HCT116 (cell line): ENCODE data around the gene WDPCP. TPM values are rescaled to one million over a fixed set of nuclear protein-coding genes. Genes with fewer than 3 reads are reported as not detected.

Source experiments
- ATAC-seq: fragments of 200-7000 bp; cut with Tn5 transposase; 2 replicates; pipeline ENCODE4 v1.9.1; 2020; ENCODE audit warnings: mild to moderate bottlenecking, moderate library complexity
- BruUV-seq: library from RNA; stranded (reverse); fragments of 400-500 nt; replicated peaks from 2 replicates; lab custom pipeline; 2021; lab: Mats Ljungman, UMichigan
- CTCF ChIA-PET: fragments of 300-600 bp; sonication (Branson Sonifier 250); formaldehyde crosslinking; loops from one replicate; lab custom pipeline; 2021; ENCODE audit warnings: antibody characterized with exemption; lab: Charles Lee
- POLR2A ChIA-PET: fragments of 300-600, 350-600 bp; sonication (Branson Sonifier 250); formaldehyde crosslinking; loops from one replicate; lab custom pipeline; 2021; ENCODE audit warnings: antibody characterized with exemption; lab: Charles Lee
- RAD21 ChIA-PET, 2 experiments: fragments of 300-600 bp; sonication (Branson Sonifier 250); formaldehyde crosslinking; loops; one replicate each; lab custom pipeline; 2023; ENCODE audit warnings: low total read pairs in 2 of 2; ENCODE audit not compliant: uncharacterized antibody in 2 of 2, unreplicated experiment in 2 of 2, low non-redundant PET in 1 of 2; lab: Charles Lee
- DNase-seq: peaks from one replicate; pipeline ENCODE4 v3.0.0-alpha.2; 2010; ENCODE audit warnings: low read depth, low spot score
- H2AFZ ChIP-seq: fragments of 200-600 bp; shearing (Covaris generic), sonication (generic); 2 replicates; pipeline ENCODE4 v1.6.1; 2017; ENCODE audit warnings: low read depth, mixed run types, mixed read lengths, antibody characterized with exemption, low read length; ENCODE audit not compliant: poor library complexity, severe bottlenecking
- H3K27ac ChIP-seq: 2 replicates; pipeline ENCODE4 v1.5.1; 2012; ENCODE audit warnings: low read depth, low read length
- H3K27me3 ChIP-seq: fragments of 200-600 bp; sonication (generic); 2 replicates; pipeline ENCODE4 v1.6.1; 2016; ENCODE audit warnings: mixed run types, low read length, mixed read lengths; ENCODE audit not compliant: insufficient read depth
- H3K36me3 ChIP-seq, 2 experiments: fragments of 200-500 bp in 1 of 2; fragments of 200-600 bp in 1 of 2; sonication (Bioruptor generic) in 1 of 2; sonication (generic) in 1 of 2; 2 replicates each; pipeline versions ENCODE4 v1.5.1 to v1.6.1; 2014 to 2016; ENCODE audit warnings: low read length in 2 of 2, inconsistent platforms in 1 of 2, mixed read lengths in 1 of 2, mixed run types in 1 of 2; ENCODE audit not compliant: insufficient read depth in 2 of 2, control insufficient read depth in 1 of 2
- H3K4me1 ChIP-seq, 2 experiments: fragments of 200-600 bp in 1 of 2; sonication (generic) in 1 of 2; 2 replicates each; pipeline versions ENCODE4 v1.5.1 to v1.6.1; 2012 to 2017; ENCODE audit warnings: low read length in 2 of 2, inconsistent platforms in 1 of 2, mild to moderate bottlenecking in 1 of 2, mixed read lengths in 1 of 2, mixed run types in 1 of 2, moderate library complexity in 1 of 2; ENCODE audit not compliant: insufficient read depth in 2 of 2, control insufficient read depth in 1 of 2
- H3K4me2 ChIP-seq: fragments of 200-600 bp; sonication (generic); 2 replicates; pipeline ENCODE4 v1.6.1; 2017; ENCODE audit warnings: mixed run types, low read length, mixed read lengths
- H3K4me3 ChIP-seq, 2 experiments: fragments of 200-600 bp in 1 of 2; sonication (generic) in 1 of 2; replicated peaks in 1 of 2; 2 replicates each; pipeline ENCODE4 v1.5.1; 2011 to 2016; ENCODE audit warnings: low read length in 2 of 2, control low read depth in 1 of 2, low read depth in 1 of 2, mild to moderate bottlenecking in 1 of 2, mixed read lengths in 1 of 2, mixed run types in 1 of 2
- H3K79me2 ChIP-seq: fragments of 200-600 bp; sonication (generic); 2 replicates; pipeline ENCODE4 v1.6.1; 2017; ENCODE audit warnings: mild to moderate bottlenecking, mixed run types, low read length, moderate library complexity, mixed read lengths; ENCODE audit not compliant: insufficient read depth
- H3K9ac ChIP-seq: fragments of 200-600 bp; sonication (generic); 2 replicates; pipeline ENCODE4 v1.6.1; 2016; ENCODE audit warnings: low read length, mixed read lengths
- H3K9me2 ChIP-seq: fragments of 200-600 bp; sonication (generic), shearing (Covaris generic); 2 replicates; pipeline ENCODE4 v1.6.1; 2017; ENCODE audit warnings: mixed run types, mild to moderate bottlenecking, moderate library complexity; ENCODE audit not compliant: insufficient read depth
- H3K9me3 ChIP-seq, 2 experiments: fragments of 200-500 bp in 1 of 2; fragments of 200-600 bp in 1 of 2; sonication (Bioruptor generic) in 1 of 2; sonication (generic) in 1 of 2; 2 replicates each; pipeline ENCODE4 v1.6.1; 2014 to 2017; ENCODE audit warnings: low read length in 2 of 2, mixed read lengths in 2 of 2, inconsistent platforms in 1 of 2, low read depth in 1 of 2, mild to moderate bottlenecking in 1 of 2, mixed run types in 1 of 2, moderate library complexity in 1 of 2; ENCODE audit not compliant: control insufficient read depth in 1 of 2, insufficient read depth in 1 of 2
- H4K20me1 ChIP-seq: fragments of 200-600 bp; sonication (generic), shearing (Covaris generic); 2 replicates; pipeline ENCODE4 v1.6.1; 2017; ENCODE audit warnings: mixed run types, mild to moderate bottlenecking, moderate library complexity; ENCODE audit not compliant: insufficient read depth
- EGR1 ChIP-seq: IDR thresholded peaks from 2 replicates; pipeline ENCODE4 v1.6.1; 2012; ENCODE audit warnings: low read depth
- EZH2 ChIP-seq: fragments of 200-600 bp; sonication (generic); IDR thresholded peaks from 2 replicates; pipeline ENCODE4 v1.6.1; 2017; ENCODE audit warnings: antibody characterized with exemption, mixed run types
- FOSL1 ChIP-seq: IDR thresholded peaks from 2 replicates; pipeline ENCODE4 v1.6.1; 2012; ENCODE audit warnings: low read depth
- JUND ChIP-seq: IDR thresholded peaks from 2 replicates; pipeline ENCODE4 v1.6.1; 2012
- POLR2A ChIP-seq: IDR thresholded peaks from 2 replicates; pipeline ENCODE4 v1.7.0; 2011; ENCODE audit warnings: borderline replicate concordance; ENCODE audit not compliant: insufficient read depth, insufficient read length; ENCODE audit errors: extremely low read depth
- POLR2AphosphoS5 ChIP-seq: IDR thresholded peaks from 2 replicates; pipeline ENCODE4 v1.6.1; 2011; ENCODE audit warnings: mild to moderate bottlenecking, low read depth, low read length, moderate library complexity
- SIN3A ChIP-seq: IDR thresholded peaks from 2 replicates; pipeline ENCODE4 v1.6.1; 2012; ENCODE audit warnings: low read depth
- SRF ChIP-seq: IDR thresholded peaks from 2 replicates; pipeline ENCODE4 v1.6.1; 2012; ENCODE audit warnings: low read depth
- YY1 ChIP-seq: IDR thresholded peaks from 2 replicates; pipeline ENCODE4 v1.6.1; 2011; ENCODE audit warnings: low read length, low read depth, moderate library complexity, mild to moderate bottlenecking; ENCODE audit not compliant: insufficient replicate concordance; ENCODE audit errors: extremely low read depth
- ZFX ChIP-seq: fragments of 450-650 bp; IDR thresholded peaks from 2 replicates; pipeline ENCODE4 v1.6.1; 2017
- ZNF274 ChIP-seq: fragments of 200-500 bp; sonication (Bioruptor generic); IDR thresholded peaks from 2 replicates; pipeline ENCODE4 v1.6.1; 2014; ENCODE audit warnings: mild to moderate bottlenecking, low read depth, low read length, inconsistent platforms
- intact Hi-C: fragments of 100-400 bp; cut with micrococcal nuclease; formaldehyde crosslinking; loops from 2 replicates; pipeline ENCODE4 v1.10.0; 2022
- total RNA-seq: library from RNA; stranded (reverse); gene quantifications from one replicate; pipeline ENCODE4 v1.2.1, GENCODE V29; 2021; ENCODE audit not compliant: unreplicated experiment
- TF ChIP-seq, protein P1 (sequence below): IDR thresholded peaks from 2 replicates; pipeline ENCODE4 v1.6.1; 2011; ENCODE audit warnings: mild to moderate bottlenecking, low read length, moderate library complexity; ENCODE audit not compliant: insufficient replicate concordance; ENCODE audit errors: extremely low read depth
- TF ChIP-seq, protein P2 (sequence below): IDR thresholded peaks from 2 replicates; pipeline ENCODE4 v1.6.1; 2012
- TF ChIP-seq, protein P3 (sequence below): IDR thresholded peaks from 2 replicates; pipeline ENCODE4 v1.6.1; 2012; ENCODE audit warnings: low read depth
- TF ChIP-seq, protein P4 (sequence below): IDR thresholded peaks from 2 replicates; pipeline ENCODE4 v1.6.1; 2012

The WDPCP gene
- total RNA-seq, 1 experiment from 2014 or later = 4.1 TPM

- TF ChIP-seq SRF = no peak
Observed at GRCh38 chr2:63372549-63372948, 215.7 kb downstream of the WDPCP start (continued).

GRCh38 chr2:63369146-63369545, 219.1 kb downstream of the WDPCP start:
- Histone ChIP-seq H3K4me2 (no peak overlapping the region), H3K27ac (no peak overlapping the region), H3K36me3 (no peaks in the 10 kb centered on the region), H3K9ac (no peak overlapping the region), H3K9me3 (no peaks in the 10 kb centered on the region), H3K4me1 (no peaks in the 10 kb centered on the region), H3K4me3 (no peak overlapping the region), H2AFZ (no peak overlapping the region), H4K20me1 (no peaks in the 10 kb centered on the region), H3K79me2 (no peaks in the 10 kb centered on the region), H3K9me2 (no peaks in the 10 kb centered on the region), H3K27me3 (no peaks in the 10 kb centered on the region)
- ATAC-seq (no peak), DNase-seq (no peak)
- ChIA-PET POLR2A (no interaction called here), RAD21 (no interaction called here), CTCF (no interaction called here)
- TF ChIP-seq ZNF274 = no peak
- no peak for TF ChIP-seq JUND
- TF ChIP-seq, protein P1, sequence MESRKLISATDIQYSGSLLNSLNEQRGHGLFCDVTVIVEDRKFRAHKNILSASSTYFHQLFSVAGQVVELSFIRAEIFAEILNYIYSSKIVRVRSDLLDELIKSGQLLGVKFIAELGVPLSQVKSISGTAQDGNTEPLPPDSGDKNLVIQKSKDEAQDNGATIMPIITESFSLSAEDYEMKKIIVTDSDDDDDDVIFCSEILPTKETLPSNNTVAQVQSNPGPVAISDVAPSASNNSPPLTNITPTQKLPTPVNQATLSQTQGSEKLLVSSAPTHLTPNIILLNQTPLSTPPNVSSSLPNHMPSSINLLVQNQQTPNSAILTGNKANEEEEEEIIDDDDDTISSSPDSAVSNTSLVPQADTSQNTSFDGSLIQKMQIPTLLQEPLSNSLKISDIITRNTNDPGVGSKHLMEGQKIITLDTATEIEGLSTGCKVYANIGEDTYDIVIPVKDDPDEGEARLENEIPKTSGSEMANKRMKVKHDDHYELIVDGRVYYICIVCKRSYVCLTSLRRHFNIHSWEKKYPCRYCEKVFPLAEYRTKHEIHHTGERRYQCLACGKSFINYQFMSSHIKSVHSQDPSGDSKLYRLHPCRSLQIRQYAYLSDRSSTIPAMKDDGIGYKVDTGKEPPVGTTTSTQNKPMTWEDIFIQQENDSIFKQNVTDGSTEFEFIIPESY = no peak
- TF ChIP-seq SRF = no peak
- TF ChIP-seq ZFX = no peak
- no peak for TF ChIP-seq POLR2AphosphoS5
- TF ChIP-seq, protein P2, sequence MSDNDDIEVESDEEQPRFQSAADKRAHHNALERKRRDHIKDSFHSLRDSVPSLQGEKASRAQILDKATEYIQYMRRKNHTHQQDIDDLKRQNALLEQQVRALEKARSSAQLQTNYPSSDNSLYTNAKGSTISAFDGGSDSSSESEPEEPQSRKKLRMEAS = no peak
- TF ChIP-seq POLR2A = no peak
- TF ChIP-seq YY1 = no peak
- no peak for TF ChIP-seq EZH2
- TF ChIP-seq SIN3A = no peak
- no peak for TF ChIP-seq FOSL1
- TF ChIP-seq EGR1 = no peak
- TF ChIP-seq, protein P3, sequence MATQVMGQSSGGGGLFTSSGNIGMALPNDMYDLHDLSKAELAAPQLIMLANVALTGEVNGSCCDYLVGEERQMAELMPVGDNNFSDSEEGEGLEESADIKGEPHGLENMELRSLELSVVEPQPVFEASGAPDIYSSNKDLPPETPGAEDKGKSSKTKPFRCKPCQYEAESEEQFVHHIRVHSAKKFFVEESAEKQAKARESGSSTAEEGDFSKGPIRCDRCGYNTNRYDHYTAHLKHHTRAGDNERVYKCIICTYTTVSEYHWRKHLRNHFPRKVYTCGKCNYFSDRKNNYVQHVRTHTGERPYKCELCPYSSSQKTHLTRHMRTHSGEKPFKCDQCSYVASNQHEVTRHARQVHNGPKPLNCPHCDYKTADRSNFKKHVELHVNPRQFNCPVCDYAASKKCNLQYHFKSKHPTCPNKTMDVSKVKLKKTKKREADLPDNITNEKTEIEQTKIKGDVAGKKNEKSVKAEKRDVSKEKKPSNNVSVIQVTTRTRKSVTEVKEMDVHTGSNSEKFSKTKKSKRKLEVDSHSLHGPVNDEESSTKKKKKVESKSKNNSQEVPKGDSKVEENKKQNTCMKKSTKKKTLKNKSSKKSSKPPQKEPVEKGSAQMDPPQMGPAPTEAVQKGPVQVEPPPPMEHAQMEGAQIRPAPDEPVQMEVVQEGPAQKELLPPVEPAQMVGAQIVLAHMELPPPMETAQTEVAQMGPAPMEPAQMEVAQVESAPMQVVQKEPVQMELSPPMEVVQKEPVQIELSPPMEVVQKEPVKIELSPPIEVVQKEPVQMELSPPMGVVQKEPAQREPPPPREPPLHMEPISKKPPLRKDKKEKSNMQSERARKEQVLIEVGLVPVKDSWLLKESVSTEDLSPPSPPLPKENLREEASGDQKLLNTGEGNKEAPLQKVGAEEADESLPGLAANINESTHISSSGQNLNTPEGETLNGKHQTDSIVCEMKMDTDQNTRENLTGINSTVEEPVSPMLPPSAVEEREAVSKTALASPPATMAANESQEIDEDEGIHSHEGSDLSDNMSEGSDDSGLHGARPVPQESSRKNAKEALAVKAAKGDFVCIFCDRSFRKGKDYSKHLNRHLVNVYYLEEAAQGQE = no peak
- TF ChIP-seq, protein P4, sequence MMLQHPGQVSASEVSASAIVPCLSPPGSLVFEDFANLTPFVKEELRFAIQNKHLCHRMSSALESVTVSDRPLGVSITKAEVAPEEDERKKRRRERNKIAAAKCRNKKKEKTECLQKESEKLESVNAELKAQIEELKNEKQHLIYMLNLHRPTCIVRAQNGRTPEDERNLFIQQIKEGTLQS = no peak
- intact Hi-C loops = no loop called here
- BruUV-seq = no TSS peak
